Measurements from ENCODE around the gene GRIA2.

DNA sequence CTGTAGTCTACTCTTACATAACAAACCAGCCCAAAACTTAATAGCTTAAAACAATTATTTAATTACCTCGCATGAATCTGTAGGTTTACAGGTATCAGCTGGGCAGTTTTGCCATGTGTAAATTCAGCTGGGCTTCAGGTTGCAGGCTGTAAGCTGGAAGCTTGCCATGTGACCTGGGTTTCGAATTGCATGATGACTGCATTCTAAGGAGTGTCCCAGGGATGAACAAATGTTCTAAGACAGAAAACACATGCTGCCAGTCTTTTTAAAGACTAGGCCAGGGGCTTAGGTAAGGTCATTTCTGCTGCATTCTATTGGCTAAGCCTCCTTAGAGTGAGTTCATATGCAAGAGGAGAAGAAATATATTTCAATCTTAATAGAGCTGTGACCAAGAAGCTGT is 44.8 kb downstream of the GRIA2 start:
- TF ChIP-seq POLR2A (IDR thresholded peaks at IDR 0.05) = no peak
- TF ChIP-seq, protein P1, sequence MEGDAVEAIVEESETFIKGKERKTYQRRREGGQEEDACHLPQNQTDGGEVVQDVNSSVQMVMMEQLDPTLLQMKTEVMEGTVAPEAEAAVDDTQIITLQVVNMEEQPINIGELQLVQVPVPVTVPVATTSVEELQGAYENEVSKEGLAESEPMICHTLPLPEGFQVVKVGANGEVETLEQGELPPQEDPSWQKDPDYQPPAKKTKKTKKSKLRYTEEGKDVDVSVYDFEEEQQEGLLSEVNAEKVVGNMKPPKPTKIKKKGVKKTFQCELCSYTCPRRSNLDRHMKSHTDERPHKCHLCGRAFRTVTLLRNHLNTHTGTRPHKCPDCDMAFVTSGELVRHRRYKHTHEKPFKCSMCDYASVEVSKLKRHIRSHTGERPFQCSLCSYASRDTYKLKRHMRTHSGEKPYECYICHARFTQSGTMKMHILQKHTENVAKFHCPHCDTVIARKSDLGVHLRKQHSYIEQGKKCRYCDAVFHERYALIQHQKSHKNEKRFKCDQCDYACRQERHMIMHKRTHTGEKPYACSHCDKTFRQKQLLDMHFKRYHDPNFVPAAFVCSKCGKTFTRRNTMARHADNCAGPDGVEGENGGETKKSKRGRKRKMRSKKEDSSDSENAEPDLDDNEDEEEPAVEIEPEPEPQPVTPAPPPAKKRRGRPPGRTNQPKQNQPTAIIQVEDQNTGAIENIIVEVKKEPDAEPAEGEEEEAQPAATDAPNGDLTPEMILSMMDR (IDR thresholded peaks at IDR 0.05) = no peak
